Fibroblast of the aortic adventitia (primary cell): Measurements from ENCODE around the gene FAM53B. TPM values are rescaled to one million over a fixed set of nuclear protein-coding genes. Genes with fewer than 3 reads are reported as not detected.

Experiments used
- DNase-seq: peaks from one replicate; pipeline ENCODE4 v3.0.0-alpha.2; 2010; ENCODE audit warnings: low read depth
- H3K4me3 ChIP-seq: 2 replicates; pipeline ENCODE4 v1.5.1; 2011; ENCODE audit warnings: low read depth, mild to moderate bottlenecking, control low read depth, low read length, moderate library complexity
- CTCF ChIP-seq: IDR thresholded peaks from 2 replicates; pipeline ENCODE4 v1.5.1; 2011; ENCODE audit warnings: mild to moderate bottlenecking, low read length, control low read depth, inconsistent platforms; ENCODE audit not compliant: insufficient read depth
- total RNA-seq: library from RNA; depleted of rRNA; stranded (reverse); fragments of >200 nt; gene quantifications from 2 replicates; pipeline ENCODE4 v1.2.3, GENCODE V29; 2012; ENCODE audit warnings: low replicate concordance

Gene FAM53B
- total RNA-seq, 1 donor: 9.2 TPM

GRCh38 chr10:124732931-124733570, 11.1 kb downstream of the FAM53B start:
- no peak overlapping the region for H3K4me3 ChIP-seq
- no peak for TF ChIP-seq CTCF
- DNase-seq: peak; percentile 32

- no peak overlapping the region for H3K4me3 ChIP-seq
- TF ChIP-seq CTCF: no peak
- no peak for DNase-seq
Observed at GRCh38 chr10:124731551-124731950, 12.6 kb downstream of the FAM53B start.

GRCh38 chr10:124730790-124731189, 13.4 kb downstream of the FAM53B start:
- no peak overlapping the region for H3K4me3 ChIP-seq
- TF ChIP-seq CTCF: no peak
- no peak for DNase-seq

GRCh38 chr10:124728830-124729661, 15.1 kb downstream of the FAM53B start:
- no peak overlapping the region for H3K4me3 ChIP-seq
- DNase-seq: no peak
- no peak for TF ChIP-seq CTCF

- TF ChIP-seq CTCF: no peak
Observed at GRCh38 chr10:124728071-124728829, 15.9 kb downstream of the FAM53B start.

GRCh38 chr10:124727361-124727960, 16.7 kb downstream of the FAM53B start:
- no peak for TF ChIP-seq CTCF
- no peak overlapping the region for H3K4me3 ChIP-seq
- no peak for DNase-seq

More at GRCh38 chr10:124728071-124728829, 15.9 kb downstream of the FAM53B start:
- DNase-seq: no peak
- no peak overlapping the region for H3K4me3 ChIP-seq
